Measurements from ENCODE around the gene C19orf38. TPM values are rescaled to one million over a fixed set of nuclear protein-coding genes. Genes with fewer than 3 reads are reported as not detected.

Gene C19orf38
- total and polyA plus RNA-seq, 9 of the 15 experiments (the other 6 are each of a cell fraction or from before 2014, with no cell fraction given): 0.14 to 0.18 TPM; not detected in 7

DNA sequence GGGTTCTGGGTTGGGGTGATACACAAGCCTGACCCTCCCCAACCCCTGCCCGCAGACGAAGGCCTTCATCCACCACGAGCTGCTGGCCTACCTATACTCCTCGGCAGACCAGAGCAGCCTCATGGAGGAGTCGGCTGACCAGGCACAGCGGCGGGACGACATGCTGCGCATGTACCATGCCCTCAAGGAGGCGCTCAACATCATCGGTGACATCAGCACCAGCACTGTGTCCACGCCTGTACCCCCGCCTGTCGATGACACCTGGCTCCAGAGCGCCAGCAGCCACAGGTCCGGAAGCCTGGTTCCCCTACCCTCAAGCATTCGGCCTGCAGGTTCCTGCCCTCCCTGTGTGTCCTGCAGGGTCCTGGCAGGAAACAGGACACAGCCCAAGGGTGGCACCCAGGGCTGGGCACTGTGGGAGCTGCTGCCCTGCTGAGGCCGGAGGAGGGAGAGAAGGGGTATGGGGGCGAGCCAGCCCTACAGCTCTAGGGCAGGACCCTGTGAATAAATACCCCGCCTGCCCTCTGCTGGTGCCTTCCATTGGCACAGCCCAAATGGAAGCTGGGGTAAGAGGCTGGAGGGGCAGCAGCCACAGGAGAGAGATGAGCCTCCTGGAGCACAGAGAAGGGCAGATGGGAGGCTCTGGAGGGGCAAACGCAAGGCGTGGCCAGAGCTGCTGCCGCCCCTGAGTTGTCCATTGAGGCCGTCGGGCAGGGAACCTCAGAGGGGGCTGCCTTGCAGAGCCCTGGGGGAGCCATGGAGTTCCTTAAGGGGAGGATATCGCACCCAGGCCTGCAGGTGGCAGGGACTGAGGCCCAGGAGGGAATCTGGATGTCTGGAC lies 19.0 kb upstream of the C19orf38 start (continued):
- TF ChIP-seq CBX2 (IDR thresholded peaks at IDR 0.05; ENCODE audit: insufficient read depth, low read length, poor library complexity, severe bottlenecking) (no peak), ERF (CRISPR knock-in tag; IDR thresholded peaks at IDR 0.05) (no peak), C11orf30 (IDR thresholded peaks at IDR 0.05; ENCODE audit: low read depth) (no peak), ZNF717 (CRISPR knock-in tag; IDR thresholded peaks at IDR 0.05) (no peak), CTBP1 (IDR thresholded peaks at IDR 0.05; ENCODE audit: borderline replicate concordance) (no peak), TRIM28 (IDR thresholded peaks at IDR 0.05) (no peak), ZNF79 (CRISPR knock-in tag; IDR thresholded peaks at IDR 0.05; ENCODE audit: low read depth) (no peak), TGIF2 (CRISPR knock-in tag; IDR thresholded peaks at IDR 0.05) (no peak), NEUROD1 (IDR thresholded peaks at IDR 0.05; ENCODE audit: borderline replicate concordance, low read depth, low read length, partially characterized antibody) (no peak), SIX5 (IDR thresholded peaks at IDR 0.05; ENCODE audit: borderline replicate concordance in 1 of 2, insufficient read depth in 1 of 2, low read depth in 1 of 2, low read length in 2 of 2) (no peak), POLR2G (IDR thresholded peaks at IDR 0.05; ENCODE audit: low read depth, low read length) (peak; percentile 52), ZNF280B (CRISPR knock-in tag; IDR thresholded peaks at IDR 0.05) (no peak), CTCF (IDR thresholded peaks at IDR 0.05 in 2 of 3, conservative IDR thresholded peaks at IDR 0.05 in 1 of 3; ENCODE audit: insufficient read depth in 2 of 3, low read depth in 1 of 3, low read length in 3 of 3) (peak; percentile 29 to 39 (median 34); a peak in 3 of 6 replicates), POLR2A (conservative IDR thresholded peaks at IDR 0.05) (no peak), ADNP (tag; IDR thresholded peaks at IDR 0.05) (no peak), PHF21A (IDR thresholded peaks at IDR 0.05; ENCODE audit: borderline replicate concordance, low read depth) (no peak), ARHGAP35 (IDR thresholded peaks at IDR 0.05; ENCODE audit: partially characterized antibody) (no peak), MBD2 (IDR thresholded peaks at IDR 0.05; ENCODE audit: borderline replicate concordance, low read depth) (no peak), STAT6 (CRISPR knock-in tag; IDR thresholded peaks at IDR 0.05) (no peak), HNRNPUL1 (IDR thresholded peaks at IDR 0.05; ENCODE audit: low read length) (no peak), MTF1 (CRISPR knock-in tag; IDR thresholded peaks at IDR 0.05; ENCODE audit: borderline replicate concordance) (no peak), PHB2 (IDR thresholded peaks at IDR 0.05; ENCODE audit: low read depth) (no peak)
- TF ChIP-seq, protein P1, sequence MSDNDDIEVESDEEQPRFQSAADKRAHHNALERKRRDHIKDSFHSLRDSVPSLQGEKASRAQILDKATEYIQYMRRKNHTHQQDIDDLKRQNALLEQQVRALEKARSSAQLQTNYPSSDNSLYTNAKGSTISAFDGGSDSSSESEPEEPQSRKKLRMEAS (CRISPR knock-in tag; IDR thresholded peaks at IDR 0.05): peak; percentile 74

All from K562 (cell line).